Astrocyte (in vitro differentiated cells and primary cell): ENCODE data around the gene SVOPL.

Source experiments
- EZH2 ChIP-seq: IDR thresholded peaks from 2 replicates; pipeline ENCODE4 v1.6.1; 2012; ENCODE audit warnings: mild to moderate bottlenecking, low read length, inconsistent platforms; ENCODE audit not compliant: insufficient read depth
- TF ChIP-seq, protein P1 (sequence below): IDR thresholded peaks from 2 replicates; pipeline ENCODE4 v1.5.1; 2011; ENCODE audit warnings: low read depth, mild to moderate bottlenecking, inconsistent platforms, low read length, moderate library complexity; ENCODE audit not compliant: insufficient read depth

DNA sequence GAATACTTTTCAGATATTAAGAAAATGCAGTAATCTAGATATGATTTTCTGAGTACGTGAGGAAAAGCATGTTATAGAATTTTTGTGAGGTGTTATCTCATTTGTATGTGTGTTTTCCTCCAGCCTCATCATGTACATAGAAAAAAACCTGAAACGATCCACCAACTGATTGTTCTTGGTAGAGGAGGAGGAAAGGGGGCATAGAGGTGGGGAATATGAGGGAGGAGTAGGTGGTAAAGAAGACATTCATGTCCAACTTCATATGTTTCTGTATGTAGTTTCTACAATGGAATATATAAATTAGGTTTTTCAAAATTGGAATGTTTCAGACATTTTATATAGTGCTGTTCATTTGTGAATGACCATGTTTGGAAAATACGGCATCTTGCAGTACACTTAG is 131.7 kb downstream of the SVOPL start:
- TF ChIP-seq, protein P1, sequence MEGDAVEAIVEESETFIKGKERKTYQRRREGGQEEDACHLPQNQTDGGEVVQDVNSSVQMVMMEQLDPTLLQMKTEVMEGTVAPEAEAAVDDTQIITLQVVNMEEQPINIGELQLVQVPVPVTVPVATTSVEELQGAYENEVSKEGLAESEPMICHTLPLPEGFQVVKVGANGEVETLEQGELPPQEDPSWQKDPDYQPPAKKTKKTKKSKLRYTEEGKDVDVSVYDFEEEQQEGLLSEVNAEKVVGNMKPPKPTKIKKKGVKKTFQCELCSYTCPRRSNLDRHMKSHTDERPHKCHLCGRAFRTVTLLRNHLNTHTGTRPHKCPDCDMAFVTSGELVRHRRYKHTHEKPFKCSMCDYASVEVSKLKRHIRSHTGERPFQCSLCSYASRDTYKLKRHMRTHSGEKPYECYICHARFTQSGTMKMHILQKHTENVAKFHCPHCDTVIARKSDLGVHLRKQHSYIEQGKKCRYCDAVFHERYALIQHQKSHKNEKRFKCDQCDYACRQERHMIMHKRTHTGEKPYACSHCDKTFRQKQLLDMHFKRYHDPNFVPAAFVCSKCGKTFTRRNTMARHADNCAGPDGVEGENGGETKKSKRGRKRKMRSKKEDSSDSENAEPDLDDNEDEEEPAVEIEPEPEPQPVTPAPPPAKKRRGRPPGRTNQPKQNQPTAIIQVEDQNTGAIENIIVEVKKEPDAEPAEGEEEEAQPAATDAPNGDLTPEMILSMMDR: no peak
- no peak for TF ChIP-seq EZH2
